ENCODE measurements around the gene ROBO1. TPM values are rescaled to one million over a fixed set of nuclear protein-coding genes. Genes with fewer than 3 reads are reported as not detected.

The ROBO1 gene
- total RNA-seq, 1 experiment from 2014 or later: 33.9 TPM

GRCh38 chr3:78647726-78648125 is 1120.1 kb downstream of the ROBO1 start:
- Mint-ChIP-seq H3K27me3 (ENCODE audit: unreplicated experiment) (no peaks in the 10 kb centered on the region), H3K4me3 (ENCODE audit: low read depth, unreplicated experiment) (no peak overlapping the region), H3K36me3 (ENCODE audit: insufficient read depth, unreplicated experiment) (no peaks in the 10 kb centered on the region), H3K4me1 (ENCODE audit: low read depth, unreplicated experiment) (peaks cover 12% of the 10 kb centered on the region), H3K9me3 (ENCODE audit: low read depth, unreplicated experiment) (no peaks in the 10 kb centered on the region), H3K27ac (ENCODE audit: unreplicated experiment) (no peak overlapping the region)
- CTCF ChIA-PET: no interaction called here
- intact Hi-C loops (cut with micrococcal nuclease; ENCODE audit: unreplicated experiment): loop anchor here (5.0 to 10.0 kb wide), 4 partner anchors 140 to 1303 kb away; no protein-coding TSS in a partner anchor
- no peak for DNase-seq
- TF ChIP-seq CTCF (IDR thresholded peaks at IDR 0.05; ENCODE audit: unreplicated experiment): no peak
- no TSS peak for BruUV-seq (replicated peaks)

- CTCF ChIA-PET: interaction anchor here (0.6 to 1.2 kb wide), 8 partner anchors 89 to 1607 kb away, joined by 3 to 12 read pairs (median 3); no protein-coding TSS in a partner anchor
- no peak overlapping the region for H3K4me3 Mint-ChIP-seq (ENCODE audit: low read depth, unreplicated experiment)
- TF ChIP-seq CTCF (IDR thresholded peaks at IDR 0.05; ENCODE audit: unreplicated experiment): peak; percentile 62
- peaks cover 12% of the 10 kb centered on the region for H3K4me1 Mint-ChIP-seq (ENCODE audit: low read depth, unreplicated experiment)
- H3K9me3 Mint-ChIP-seq (ENCODE audit: low read depth, unreplicated experiment): no peaks in the 10 kb centered on the region
- H3K27ac Mint-ChIP-seq (ENCODE audit: unreplicated experiment): no peak overlapping the region
- BruUV-seq (replicated peaks): no TSS peak
- no peaks in the 10 kb centered on the region for H3K27me3 Mint-ChIP-seq (ENCODE audit: unreplicated experiment)
- intact Hi-C loops (cut with micrococcal nuclease; ENCODE audit: unreplicated experiment): loop anchor here (1.0 to 10.0 kb wide), 6 partner anchors 138 to 1607 kb away; no protein-coding TSS in a partner anchor
- no peaks in the 10 kb centered on the region for H3K36me3 Mint-ChIP-seq (ENCODE audit: insufficient read depth, unreplicated experiment)
- DNase-seq: peak; percentile 51
These were observed 1122.0 kb downstream of the ROBO1 start for GRCh38 chr3:78645628-78646310.

- intact Hi-C loops (cut with micrococcal nuclease; ENCODE audit: unreplicated experiment): loop anchor here (1.0 to 10.0 kb wide), 6 partner anchors 138 to 1606 kb away; no protein-coding TSS in a partner anchor
- no peak overlapping the region for H3K4me3 Mint-ChIP-seq (ENCODE audit: low read depth, unreplicated experiment)
- CTCF ChIA-PET: interaction anchor here (0.7 kb wide), 2 partner anchors 714 to 988 kb away, joined by 3 to 4 read pairs; no protein-coding TSS in a partner anchor
- no peak overlapping the region for H3K27ac Mint-ChIP-seq (ENCODE audit: unreplicated experiment)
- no TSS peak for BruUV-seq (replicated peaks)
- H3K4me1 Mint-ChIP-seq (ENCODE audit: low read depth, unreplicated experiment): peaks cover 12% of the 10 kb centered on the region
- no peaks in the 10 kb centered on the region for H3K9me3 Mint-ChIP-seq (ENCODE audit: low read depth, unreplicated experiment)
- DNase-seq: no peak
- no peaks in the 10 kb centered on the region for H3K27me3 Mint-ChIP-seq (ENCODE audit: unreplicated experiment)
- no peaks in the 10 kb centered on the region for H3K36me3 Mint-ChIP-seq (ENCODE audit: insufficient read depth, unreplicated experiment)
- TF ChIP-seq CTCF (IDR thresholded peaks at IDR 0.05; ENCODE audit: unreplicated experiment): no peak
These were observed 1123.0 kb downstream of the ROBO1 start for GRCh38 chr3:78644847-78645246.

- no TSS peak for BruUV-seq (replicated peaks)
- CTCF ChIA-PET: no interaction called here
- H3K27me3 Mint-ChIP-seq (ENCODE audit: unreplicated experiment): no peaks in the 10 kb centered on the region
- H3K36me3 Mint-ChIP-seq (ENCODE audit: insufficient read depth, unreplicated experiment): no peaks in the 10 kb centered on the region
- no peaks in the 10 kb centered on the region for H3K9me3 Mint-ChIP-seq (ENCODE audit: low read depth, unreplicated experiment)
- H3K4me3 Mint-ChIP-seq (ENCODE audit: low read depth, unreplicated experiment): no peak overlapping the region
- no peak overlapping the region for H3K27ac Mint-ChIP-seq (ENCODE audit: unreplicated experiment)
- no peak for DNase-seq
- peaks cover 3% of the 10 kb centered on the region for H3K4me1 Mint-ChIP-seq (ENCODE audit: low read depth, unreplicated experiment)
- TF ChIP-seq CTCF (IDR thresholded peaks at IDR 0.05; ENCODE audit: unreplicated experiment): no peak
- intact Hi-C loops (cut with micrococcal nuclease; ENCODE audit: unreplicated experiment): loop anchor here (10.0 kb wide), 1 partner anchor 1298 kb away; no protein-coding TSS in a partner anchor
These were observed 1125.4 kb downstream of the ROBO1 start for GRCh38 chr3:78642226-78643035.
